HG03442 (cell line): ENCODE data around the gene LIPM.
"Not testable (repeated sequence)": the region's sequence is repeated elsewhere in the genome, so short reads cannot be mapped to it uniquely, and the experiment has no call there.

Experiments used
- ATAC-seq: cut with Tn5 transposase; IDR thresholded peaks from one replicate; pipeline ENCODE4 v1.9.1; 2021; ENCODE audit warnings: mild to moderate bottlenecking, moderate library complexity; ENCODE audit not compliant: unreplicated experiment

LIPM gene

GRCh38 chr10:88837632-88838031, 35.1 kb downstream of the LIPM start:
- ATAC-seq, result not testable (repeated sequence)

GRCh38 chr10:88838766-88839350, 36.3 kb downstream of the LIPM start:
- no peak for ATAC-seq

GRCh38 chr10:88840104-88840503, 37.6 kb downstream of the LIPM start:
- no peak for ATAC-seq

GRCh38 chr10:88840881-88841280, 38.4 kb downstream of the LIPM start:
- no peak for ATAC-seq

GRCh38 chr10:88841316-88842111, 39.0 kb downstream of the LIPM start:
- no peak for ATAC-seq

- ATAC-seq, result no peak
Measured at GRCh38 chr10:88843171-88843570, 40.6 kb downstream of the LIPM start.

- no peak for ATAC-seq
Measured at GRCh38 chr10:88848499-88848898, 46.0 kb downstream of the LIPM start.

- ATAC-seq, result no peak
Measured at GRCh38 chr10:88849234-88849633, 46.7 kb downstream of the LIPM start.

GRCh38 chr10:88850712-88851111, 48.2 kb downstream of the LIPM start:
- ATAC-seq, result no peak

GRCh38 chr10:88851706-88852105, 49.2 kb downstream of the LIPM start, which contains the start of gene ANKRD22:
ANKRD22 (minus strand) TSS chr10:88851844; CDS start chr10:88851607, 237 bp downstream.
- ATAC-seq, result no peak

- ATAC-seq, result no peak
Measured at GRCh38 chr10:88852327-88852726, 49.8 kb downstream of the LIPM start.

- no peak for ATAC-seq
Measured at GRCh38 chr10:88853155-88853881, 50.8 kb downstream of the LIPM start.

- no peak for ATAC-seq
Measured at GRCh38 chr10:88854684-88855083, 52.2 kb downstream of the LIPM start.

- ATAC-seq, result no peak
Measured at GRCh38 chr10:88857831-88858230, 55.3 kb downstream of the LIPM start.

GRCh38 chr10:88858491-88858890, 56.0 kb downstream of the LIPM start:
- no peak for ATAC-seq

GRCh38 chr10:88861036-88861435, 58.5 kb downstream of the LIPM start:
- ATAC-seq, result no peak

- no peak for ATAC-seq
Measured at GRCh38 chr10:88865281-88865876, 62.8 kb downstream of the LIPM start.

GRCh38 chr10:88866454-88866853, 63.9 kb downstream of the LIPM start:
- ATAC-seq, result no peak

- no peak for ATAC-seq
Measured at GRCh38 chr10:88870089-88870488, 67.6 kb downstream of the LIPM start.
